AG04449 (cell line): ENCODE data around the gene PSMD5.

Source experiments
- CTCF ChIA-PET: fragments of 350-600 bp; formaldehyde crosslinking; extraction: SDS; loops from one replicate; lab custom pipeline; 2021; ENCODE audit warnings: antibody characterized with exemption; lab: Yijun Ruan, JAX
- POLR2A ChIA-PET: fragments of 400-600, 350-600 bp; formaldehyde crosslinking; extraction: SDS; loops from one replicate; lab custom pipeline; 2020; ENCODE audit warnings: antibody characterized with exemption, inconsistent platforms; lab: Yijun Ruan, JAX
- DNase-seq: peaks from one replicate; pipeline ENCODE4 v3.0.0-alpha.2; 2010; ENCODE audit warnings: low read depth, low spot score
- H3K4me3 ChIP-seq: 2 replicates; pipeline ENCODE4 v1.5.1; 2011; ENCODE audit warnings: low read depth, mild to moderate bottlenecking, control low read depth, low read length
- TF ChIP-seq, protein P1 (sequence below): IDR thresholded peaks from one replicate; pipeline ENCODE4 v1.5.1; 2011; ENCODE audit warnings: mild to moderate bottlenecking, moderate library complexity, low read length, control low read depth, inconsistent platforms; ENCODE audit not compliant: insufficient read depth; ENCODE audit errors: missing control alignments

Gene PSMD5

DNA sequence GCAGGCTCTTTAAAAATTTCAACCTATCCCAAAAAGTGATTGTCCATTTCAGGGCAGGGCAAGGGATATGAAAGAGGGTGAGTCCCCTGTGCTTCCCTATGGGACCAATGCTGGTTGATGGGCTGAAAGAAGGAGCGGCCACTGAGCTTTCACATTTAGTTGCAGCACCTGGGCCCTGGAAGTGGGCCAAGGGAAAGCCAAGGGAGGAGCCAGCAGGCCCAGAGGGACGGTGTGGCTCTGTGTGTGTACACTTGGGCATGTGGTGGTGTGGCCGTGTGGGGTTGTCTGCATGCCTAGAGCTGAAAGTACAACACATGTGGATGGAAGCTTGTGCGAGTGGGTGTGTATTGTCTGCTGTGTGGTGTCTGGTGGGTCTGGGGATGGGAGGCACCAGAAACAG lies 14.0 kb upstream of the PSMD5 start:
- TF ChIP-seq, protein P1, sequence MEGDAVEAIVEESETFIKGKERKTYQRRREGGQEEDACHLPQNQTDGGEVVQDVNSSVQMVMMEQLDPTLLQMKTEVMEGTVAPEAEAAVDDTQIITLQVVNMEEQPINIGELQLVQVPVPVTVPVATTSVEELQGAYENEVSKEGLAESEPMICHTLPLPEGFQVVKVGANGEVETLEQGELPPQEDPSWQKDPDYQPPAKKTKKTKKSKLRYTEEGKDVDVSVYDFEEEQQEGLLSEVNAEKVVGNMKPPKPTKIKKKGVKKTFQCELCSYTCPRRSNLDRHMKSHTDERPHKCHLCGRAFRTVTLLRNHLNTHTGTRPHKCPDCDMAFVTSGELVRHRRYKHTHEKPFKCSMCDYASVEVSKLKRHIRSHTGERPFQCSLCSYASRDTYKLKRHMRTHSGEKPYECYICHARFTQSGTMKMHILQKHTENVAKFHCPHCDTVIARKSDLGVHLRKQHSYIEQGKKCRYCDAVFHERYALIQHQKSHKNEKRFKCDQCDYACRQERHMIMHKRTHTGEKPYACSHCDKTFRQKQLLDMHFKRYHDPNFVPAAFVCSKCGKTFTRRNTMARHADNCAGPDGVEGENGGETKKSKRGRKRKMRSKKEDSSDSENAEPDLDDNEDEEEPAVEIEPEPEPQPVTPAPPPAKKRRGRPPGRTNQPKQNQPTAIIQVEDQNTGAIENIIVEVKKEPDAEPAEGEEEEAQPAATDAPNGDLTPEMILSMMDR: no peak
- H3K4me3 ChIP-seq: no peak overlapping the region
- ChIA-PET POLR2A (no interaction called here), CTCF (no interaction called here)
- DNase-seq: no peak

DNA sequence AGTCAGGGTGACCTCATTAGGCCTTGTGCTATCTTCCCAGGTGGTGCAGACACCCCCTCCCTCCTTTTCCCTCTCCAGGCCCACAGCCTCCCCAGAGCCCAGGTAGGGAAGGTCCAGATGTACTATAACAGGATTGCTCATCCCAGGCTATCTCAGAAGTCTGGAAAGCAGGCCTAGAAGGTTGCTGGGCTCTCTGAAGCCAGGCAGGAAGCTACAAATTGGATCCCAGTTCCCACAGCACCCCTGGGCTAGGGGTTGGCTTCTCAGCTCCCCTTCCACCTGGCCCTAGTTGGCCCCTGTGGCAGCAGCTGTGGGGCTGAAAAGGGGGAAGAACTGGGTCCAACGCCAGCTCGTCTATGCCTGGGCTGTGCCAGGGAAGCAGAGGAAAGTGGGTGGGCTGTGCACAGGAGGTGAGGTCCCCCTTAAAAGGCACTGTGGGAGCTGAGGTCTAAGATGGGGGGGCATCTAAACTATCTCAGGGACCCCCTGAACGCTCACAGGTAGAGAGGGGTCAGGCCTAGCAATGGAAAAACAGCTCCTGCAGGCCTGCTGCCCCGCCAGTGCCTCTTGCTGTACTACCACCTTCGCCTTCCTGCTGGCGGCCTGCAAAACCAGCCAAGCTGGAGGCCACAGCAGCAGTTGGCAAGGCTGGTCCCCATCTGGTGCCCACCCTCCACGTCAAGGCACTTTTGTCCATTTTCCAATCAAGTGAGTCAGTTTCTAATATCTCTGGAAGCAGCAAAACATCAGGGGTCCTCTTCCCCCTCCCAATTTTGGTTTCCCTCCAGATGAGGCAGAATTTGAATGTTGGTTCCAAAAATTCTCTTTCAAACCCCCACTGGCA lies 13.3 kb upstream of the PSMD5 start:
- no peak for DNase-seq
- TF ChIP-seq, protein P1: no peak
- POLR2A ChIA-PET: no interaction called here
- H3K4me3 ChIP-seq: no peak overlapping the region
- CTCF ChIA-PET: interaction anchor here (0.9 to 1.2 kb wide), 2 partner anchors 8 to 12 kb away, joined by 3 read pairs; no protein-coding TSS in a partner anchor

- no peak overlapping the region for H3K4me3 ChIP-seq
- TF ChIP-seq, protein P1: no peak
- no peak for DNase-seq
- ChIA-PET POLR2A (no interaction called here), CTCF (interaction anchor here (1.3 to 2.1 kb wide), 2 partner anchors 14 to 99 kb away, joined by 4 to 7 read pairs; no protein-coding TSS in a partner anchor)
Observed at GRCh38 chr9:120854596-120855327, 12.0 kb upstream of the PSMD5 start.

DNA sequence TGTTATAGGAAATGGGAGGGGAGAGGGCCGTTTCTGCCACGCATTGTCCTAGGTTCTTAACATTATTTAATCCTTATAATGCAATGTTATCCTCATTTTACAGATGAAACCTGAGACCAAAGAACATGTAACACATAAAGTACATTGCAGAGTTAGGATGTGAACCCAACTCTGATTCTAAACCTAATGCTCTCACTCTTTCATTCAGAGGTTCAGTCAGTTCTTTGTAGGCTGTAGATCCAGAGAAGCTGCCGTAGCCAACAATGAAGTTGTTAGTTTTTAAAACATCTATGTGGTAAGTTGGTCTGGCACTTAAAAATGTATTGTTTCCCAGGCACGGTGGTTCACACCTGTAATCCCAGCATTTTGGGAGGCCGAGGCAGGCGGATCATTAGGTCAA lies 10.5 kb upstream of the PSMD5 start:
- TF ChIP-seq, protein P1: no peak
- no peak overlapping the region for H3K4me3 ChIP-seq
- ChIA-PET POLR2A (interaction anchor here (0.6 kb wide), 1 partner anchor 13 kb away, joined by 3 read pairs; no protein-coding TSS in a partner anchor), CTCF (interaction anchor here (2.1 kb wide), 1 partner anchor 16 kb away, joined by 7 read pairs; no protein-coding TSS in a partner anchor)
- no peak for DNase-seq

- TF ChIP-seq, protein P1: no peak
- ChIA-PET POLR2A (interaction anchor here (0.6 kb wide), 1 partner anchor 12 kb away, joined by 3 read pairs; no protein-coding TSS in a partner anchor), CTCF (interaction anchor here (2.1 kb wide), 1 partner anchor 17 kb away, joined by 7 read pairs; no protein-coding TSS in a partner anchor)
- no peak overlapping the region for H3K4me3 ChIP-seq
- no peak for DNase-seq
Observed at GRCh38 chr9:120852240-120853010, 9.7 kb upstream of the PSMD5 start.
